ENCODE results near the gene DRAM2.

Gene DRAM2

DNA sequence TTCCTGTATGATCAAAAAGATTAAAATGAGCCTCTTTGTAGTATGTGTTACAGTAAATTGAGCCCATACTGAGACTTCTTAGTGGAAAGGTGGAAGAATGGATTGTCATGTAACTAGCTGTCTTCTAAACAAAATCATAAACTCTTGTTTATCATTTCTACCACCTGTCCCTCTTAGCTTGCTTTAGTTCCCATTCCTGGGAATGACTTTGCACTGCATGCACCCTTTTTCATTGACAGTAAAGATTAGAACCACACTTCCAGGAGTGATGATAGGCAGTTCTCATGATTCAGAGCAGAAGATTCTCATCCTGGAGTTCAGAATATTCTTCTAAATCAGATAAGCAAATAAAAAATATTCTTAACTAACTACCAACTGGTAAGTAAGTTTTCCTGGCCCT lies 32.6 kb upstream of the DRAM2 start:
- no peak overlapping the region for H3K4ac ChIP-seq (ENCODE audit: low read depth in 1 of 2, low read length in 2 of 2)

DNA sequence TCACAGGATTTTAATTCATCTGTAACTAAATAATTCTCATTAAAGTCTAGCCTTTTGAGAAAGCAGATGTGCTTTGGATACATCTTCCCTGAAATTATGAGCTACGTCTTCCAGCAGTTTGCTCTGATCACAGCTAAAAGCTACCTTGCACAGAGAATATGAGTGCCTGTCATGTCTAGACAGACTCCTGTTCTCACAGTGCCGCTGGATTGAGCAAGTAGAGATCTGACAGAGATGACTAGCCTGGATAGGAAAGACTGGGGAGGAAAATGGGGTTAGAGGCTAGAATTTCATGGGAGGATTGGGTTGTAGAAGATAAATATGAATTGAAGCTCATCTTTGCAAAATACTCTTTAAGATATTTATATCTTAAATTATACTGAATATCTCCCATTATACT lies 24.3 kb upstream of the DRAM2 start:
- Histone ChIP-seq H3K4me1 (ENCODE audit: control insufficient read depth, insufficient read depth, low read depth, low read length) (no peaks in the 10 kb centered on the region), H3K4ac (ENCODE audit: low read depth in 1 of 2, low read length in 2 of 2) (no peak overlapping the region), H3K79me1 (replicated peaks; ENCODE audit: low read length, poor library complexity, severe bottlenecking) (peaks cover 19% of the 10 kb centered on the region), H3K27ac (ENCODE audit: low read length, poor library complexity, severe bottlenecking) (no peak overlapping the region), H3K36me3 (ENCODE audit: control insufficient read depth in 1 of 2, insufficient read depth in 2 of 2, low read depth in 1 of 2, low read length in 2 of 2) (peaks cover 6 to 79% of the 10 kb centered on the region in 2 experiments), H3K18ac (ENCODE audit: low read depth in 1 of 2, low read length in 2 of 2) (no peak overlapping the region), H3K9ac (ENCODE audit: low read length) (no peak overlapping the region), H2BK12ac (ENCODE audit: low read length in 2 of 2) (no peak overlapping the region), H4K91ac (ENCODE audit: low read length) (no peak overlapping the region), H3K4me3 (ENCODE audit: insufficient read depth in 1 of 2, low read depth in 1 of 2, low read length in 2 of 2) (no peak overlapping the region), H3K9me3 (ENCODE audit: control insufficient read depth, low read length) (no peaks in the 10 kb centered on the region), H4K8ac (ENCODE audit: low read length) (no peak overlapping the region), H2BK5ac (ENCODE audit: low read depth, low read length, poor library complexity, severe bottlenecking) (no peak overlapping the region), H3K27me3 (ENCODE audit: control insufficient read depth in 1 of 2, insufficient read depth in 1 of 2, low read length in 2 of 2) (no peaks in the 10 kb centered on the region), H2AK5ac (ENCODE audit: low read length, severe bottlenecking) (no peak overlapping the region), H2BK120ac (ENCODE audit: low read depth, low read length) (no peak overlapping the region), H3K23ac (ENCODE audit: low read length in 2 of 2) (no peak overlapping the region), H2BK15ac (ENCODE audit: low read depth, poor library complexity, severe bottlenecking) (no peak overlapping the region), H3K4me2 (ENCODE audit: low read length, poor library complexity, severe bottlenecking) (no peak overlapping the region), H2AFZ (ENCODE audit: low read depth, low read length) (no peak overlapping the region), H3K14ac (ENCODE audit: low read length in 2 of 2) (no peak overlapping the region)
- WGBS = 92% methylated on average over 2 of the region's 2 CpGs
- DNase-seq = no peak

More for the DNA sequence above, 32.6 kb upstream of the DRAM2 start:
- Histone ChIP-seq H2AFZ (ENCODE audit: low read depth, low read length) (no peak overlapping the region), H3K23ac (ENCODE audit: low read length in 2 of 2) (no peak overlapping the region), H2BK12ac (ENCODE audit: low read length in 2 of 2) (no peak overlapping the region), H3K9ac (ENCODE audit: low read length) (no peak overlapping the region), H2BK120ac (ENCODE audit: low read depth, low read length) (no peak overlapping the region), H4K8ac (ENCODE audit: low read length) (no peak overlapping the region), H3K9me3 (ENCODE audit: control insufficient read depth, low read length) (no peaks in the 10 kb centered on the region), H3K27ac (ENCODE audit: low read length, poor library complexity, severe bottlenecking) (no peak overlapping the region), H3K79me1 (replicated peaks; ENCODE audit: low read length, poor library complexity, severe bottlenecking) (peaks cover 4% of the 10 kb centered on the region), H3K4me1 (ENCODE audit: control insufficient read depth, insufficient read depth, low read depth, low read length) (no peaks in the 10 kb centered on the region), H3K27me3 (ENCODE audit: control insufficient read depth in 1 of 2, insufficient read depth in 1 of 2, low read length in 2 of 2) (no peaks in the 10 kb centered on the region), H3K18ac (ENCODE audit: low read depth in 1 of 2, low read length in 2 of 2) (no peak overlapping the region), H2BK5ac (ENCODE audit: low read depth, low read length, poor library complexity, severe bottlenecking) (no peak overlapping the region), H2AK5ac (ENCODE audit: low read length, severe bottlenecking) (no peak overlapping the region), H4K91ac (ENCODE audit: low read length) (no peak overlapping the region), H2BK15ac (ENCODE audit: low read depth, poor library complexity, severe bottlenecking) (no peak overlapping the region), H3K14ac (ENCODE audit: low read length in 2 of 2) (no peak overlapping the region), H3K36me3 (ENCODE audit: control insufficient read depth in 1 of 2, insufficient read depth in 2 of 2, low read depth in 1 of 2, low read length in 2 of 2) (peaks cover 9 to 88% of the 10 kb centered on the region in 2 experiments), H3K4me2 (ENCODE audit: low read length, poor library complexity, severe bottlenecking) (no peak overlapping the region), H3K4me3 (ENCODE audit: insufficient read depth in 1 of 2, low read depth in 1 of 2, low read length in 2 of 2) (no peak overlapping the region)
- DNase-seq = no peak

DNA sequence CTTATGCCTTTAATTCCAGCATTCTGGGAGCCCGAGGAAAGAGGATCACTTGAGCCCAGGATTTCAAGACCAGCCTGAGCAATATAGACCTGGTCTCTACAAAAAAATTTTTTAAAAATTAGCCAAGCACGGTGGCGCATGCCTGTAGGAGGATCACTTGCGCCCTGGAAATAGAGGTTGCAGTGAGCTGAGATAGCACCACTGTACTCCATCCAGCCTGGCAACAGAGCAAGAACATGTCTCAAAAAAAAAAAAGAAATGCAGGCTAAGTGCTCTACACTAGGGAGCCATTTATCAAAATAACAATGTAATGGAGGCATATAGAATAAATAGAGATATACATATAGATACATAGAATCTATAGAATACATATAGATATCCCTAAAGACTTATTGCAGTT lies 23.5 kb upstream of the DRAM2 start:
- Histone ChIP-seq H3K4me1 (ENCODE audit: control insufficient read depth, insufficient read depth, low read depth, low read length) (no peaks in the 10 kb centered on the region), H3K14ac (ENCODE audit: low read length in 2 of 2) (no peak overlapping the region), H3K9me3 (ENCODE audit: control insufficient read depth, low read length) (no peaks in the 10 kb centered on the region), H2BK15ac (ENCODE audit: low read depth, poor library complexity, severe bottlenecking) (no peak overlapping the region), H3K4me2 (ENCODE audit: low read length, poor library complexity, severe bottlenecking) (no peak overlapping the region), H3K27ac (ENCODE audit: low read length, poor library complexity, severe bottlenecking) (no peak overlapping the region), H3K36me3 (ENCODE audit: control insufficient read depth in 1 of 2, insufficient read depth in 2 of 2, low read depth in 1 of 2, low read length in 2 of 2) (peaks cover 4 to 73% of the 10 kb centered on the region in 2 experiments), H2BK5ac (ENCODE audit: low read depth, low read length, poor library complexity, severe bottlenecking) (no peak overlapping the region), H3K79me1 (replicated peaks; ENCODE audit: low read length, poor library complexity, severe bottlenecking) (peaks cover 20% of the 10 kb centered on the region), H3K4ac (ENCODE audit: low read depth in 1 of 2, low read length in 2 of 2) (no peak overlapping the region), H3K4me3 (ENCODE audit: insufficient read depth in 1 of 2, low read depth in 1 of 2, low read length in 2 of 2) (no peak overlapping the region), H4K91ac (ENCODE audit: low read length) (no peak overlapping the region), H2AFZ (ENCODE audit: low read depth, low read length) (no peak overlapping the region), H4K8ac (ENCODE audit: low read length) (no peak overlapping the region), H2BK12ac (ENCODE audit: low read length in 2 of 2) (no peak overlapping the region), H3K23ac (ENCODE audit: low read length in 2 of 2) (no peak overlapping the region), H3K27me3 (ENCODE audit: control insufficient read depth in 1 of 2, insufficient read depth in 1 of 2, low read length in 2 of 2) (no peaks in the 10 kb centered on the region), H3K9ac (ENCODE audit: low read length) (no peak overlapping the region), H3K18ac (ENCODE audit: low read depth in 1 of 2, low read length in 2 of 2) (no peak overlapping the region), H2AK5ac (ENCODE audit: low read length, severe bottlenecking) (no peak overlapping the region), H2BK120ac (ENCODE audit: low read depth, low read length) (no peak overlapping the region)
- DNase-seq = no peak
- 93% methylated on average over 4 of the region's 4 CpGs for WGBS

- no peak overlapping the region for H2BK15ac ChIP-seq (ENCODE audit: low read depth, poor library complexity, severe bottlenecking)
- WGBS = 96% methylated on average over 2 of the region's 2 CpGs
These were observed 22.6 kb upstream of the DRAM2 start for GRCh38 chr1:111162488-111162880.

More at GRCh38 chr1:111162488-111162880, 22.6 kb upstream of the DRAM2 start:
- Histone ChIP-seq H3K27ac (ENCODE audit: low read length, poor library complexity, severe bottlenecking) (no peak overlapping the region), H2BK120ac (ENCODE audit: low read depth, low read length) (no peak overlapping the region), H3K4ac (ENCODE audit: low read depth in 1 of 2, low read length in 2 of 2) (no peak overlapping the region), H3K14ac (ENCODE audit: low read length in 2 of 2) (no peak overlapping the region), H3K27me3 (ENCODE audit: control insufficient read depth in 1 of 2, insufficient read depth in 1 of 2, low read length in 2 of 2) (no peaks in the 10 kb centered on the region), H3K9ac (ENCODE audit: low read length) (no peak overlapping the region), H3K4me1 (ENCODE audit: control insufficient read depth, insufficient read depth, low read depth, low read length) (no peaks in the 10 kb centered on the region), H3K18ac (ENCODE audit: low read depth in 1 of 2, low read length in 2 of 2) (no peak overlapping the region), H3K79me1 (replicated peaks; ENCODE audit: low read length, poor library complexity, severe bottlenecking) (peaks cover 20% of the 10 kb centered on the region), H4K91ac (ENCODE audit: low read length) (no peak overlapping the region), H2AK5ac (ENCODE audit: low read length, severe bottlenecking) (no peak overlapping the region), H3K4me2 (ENCODE audit: low read length, poor library complexity, severe bottlenecking) (no peak overlapping the region), H4K8ac (ENCODE audit: low read length) (no peak overlapping the region), H3K23ac (ENCODE audit: low read length in 2 of 2) (no peak overlapping the region), H3K4me3 (ENCODE audit: insufficient read depth in 1 of 2, low read depth in 1 of 2, low read length in 2 of 2) (no peak overlapping the region), H2AFZ (ENCODE audit: low read depth, low read length) (no peak overlapping the region), H3K36me3 (ENCODE audit: control insufficient read depth in 1 of 2, insufficient read depth in 2 of 2, low read depth in 1 of 2, low read length in 2 of 2) (peaks cover 0 to 67% of the 10 kb centered on the region in 2 experiments), H2BK5ac (ENCODE audit: low read depth, low read length, poor library complexity, severe bottlenecking) (no peak overlapping the region), H2BK12ac (ENCODE audit: low read length in 2 of 2) (no peak overlapping the region), H3K9me3 (ENCODE audit: control insufficient read depth, low read length) (no peaks in the 10 kb centered on the region)
- DNase-seq = no peak

All from mesenchymal stem cell (in vitro differentiated cells and primary cell).